Measurements from ENCODE around the gene GAS6.

GAS6 gene

GRCh38 chr13:113845055-113845454, 18.8 kb downstream of the GAS6 start:
- H3K9me2 ChIP-seq (replicated peaks; ENCODE audit: insufficient read depth, low read length): no peaks in the 10 kb centered on the region
- H3K79me2 ChIP-seq (ENCODE audit: insufficient read depth, low read length): no peaks in the 10 kb centered on the region
- H3K9me3 ChIP-seq (ENCODE audit: insufficient read depth, low read length): no peaks in the 10 kb centered on the region
- H3F3A ChIP-seq (ENCODE audit: insufficient read depth): no peaks in the 10 kb centered on the region
- H4K20me1 ChIP-seq (ENCODE audit: low read depth, low read length): no peaks in the 10 kb centered on the region
- H2AFZ ChIP-seq (ENCODE audit: low read depth, low read length, severe bottlenecking): no peak overlapping the region
- no peaks in the 10 kb centered on the region for H3K36me3 ChIP-seq (ENCODE audit: low read length)
- no peaks in the 10 kb centered on the region for H3K27me3 ChIP-seq (ENCODE audit: low read length)
- no peak overlapping the region for H3K27ac ChIP-seq (ENCODE audit: low read depth, low read length)
- TF ChIP-seq EZH2phosphoT487 (conservative IDR thresholded peaks at IDR 0.05; ENCODE audit: low read length) (no peak), CTCF (IDR thresholded peaks at IDR 0.05; ENCODE audit: insufficient read depth, low read length, poor library complexity, severe bottlenecking) (no peak)
- no peak overlapping the region for H3K9ac ChIP-seq (ENCODE audit: low read length)
- no peak overlapping the region for H3K4me3 ChIP-seq (ENCODE audit: insufficient read depth, low read length, poor library complexity, severe bottlenecking)
- no peak overlapping the region for H3K4me2 ChIP-seq (ENCODE audit: low read depth, low read length, poor library complexity, severe bottlenecking)

DNA sequence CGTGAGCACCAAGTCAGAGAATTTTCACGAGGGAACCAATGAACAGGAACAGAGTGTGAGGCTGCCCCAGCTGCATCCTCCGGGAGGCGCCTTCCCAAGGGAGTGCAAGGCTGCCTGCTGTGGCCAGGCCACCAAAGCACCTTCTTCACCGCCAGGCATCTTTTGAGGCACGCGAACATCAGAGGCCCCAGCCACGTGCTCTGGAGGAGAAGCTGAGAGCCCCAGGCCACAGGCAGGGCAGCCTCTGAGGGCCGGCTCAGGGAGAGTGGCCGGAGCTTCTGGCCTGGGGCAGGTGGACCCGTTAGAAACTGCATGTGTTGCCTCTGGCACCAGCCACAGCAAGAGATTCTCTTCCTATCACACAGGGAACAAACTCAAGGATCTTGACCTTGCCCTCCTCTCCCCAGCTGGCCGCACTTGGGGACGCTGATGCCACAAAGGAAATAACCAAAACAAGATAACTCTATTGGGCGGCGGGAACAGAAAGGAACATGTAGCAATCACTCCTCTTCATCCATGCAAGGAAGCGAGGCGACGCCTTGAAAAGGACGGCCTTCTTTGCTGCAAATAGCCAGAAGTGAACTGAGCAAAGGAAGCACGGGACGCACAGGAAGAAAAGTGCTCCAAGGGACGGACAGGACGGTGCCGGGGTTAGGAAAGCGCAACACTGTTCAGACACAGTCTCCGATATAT, 19.9 kb downstream of the GAS6 start:
- Histone ChIP-seq H3K27ac (ENCODE audit: low read depth, low read length) (no peak overlapping the region), H3K4me3 (ENCODE audit: insufficient read depth, low read length, poor library complexity, severe bottlenecking) (no peak overlapping the region), H3K36me3 (ENCODE audit: low read length) (no peaks in the 10 kb centered on the region), H3K27me3 (ENCODE audit: low read length) (no peaks in the 10 kb centered on the region), H3K9ac (ENCODE audit: low read length) (no peak overlapping the region), H3K9me2 (replicated peaks; ENCODE audit: insufficient read depth, low read length) (no peaks in the 10 kb centered on the region), H3K79me2 (ENCODE audit: insufficient read depth, low read length) (no peaks in the 10 kb centered on the region), H3K9me3 (ENCODE audit: insufficient read depth, low read length) (no peaks in the 10 kb centered on the region), H2AFZ (ENCODE audit: low read depth, low read length, severe bottlenecking) (no peak overlapping the region), H3F3A (ENCODE audit: insufficient read depth) (no peaks in the 10 kb centered on the region), H4K20me1 (ENCODE audit: low read depth, low read length) (no peaks in the 10 kb centered on the region), H3K4me2 (ENCODE audit: low read depth, low read length, poor library complexity, severe bottlenecking) (no peak overlapping the region)
- TF ChIP-seq CTCF (IDR thresholded peaks at IDR 0.05; ENCODE audit: insufficient read depth, low read length, poor library complexity, severe bottlenecking): no peak
- TF ChIP-seq EZH2phosphoT487 (conservative IDR thresholded peaks at IDR 0.05; ENCODE audit: low read length): no peak

DNA sequence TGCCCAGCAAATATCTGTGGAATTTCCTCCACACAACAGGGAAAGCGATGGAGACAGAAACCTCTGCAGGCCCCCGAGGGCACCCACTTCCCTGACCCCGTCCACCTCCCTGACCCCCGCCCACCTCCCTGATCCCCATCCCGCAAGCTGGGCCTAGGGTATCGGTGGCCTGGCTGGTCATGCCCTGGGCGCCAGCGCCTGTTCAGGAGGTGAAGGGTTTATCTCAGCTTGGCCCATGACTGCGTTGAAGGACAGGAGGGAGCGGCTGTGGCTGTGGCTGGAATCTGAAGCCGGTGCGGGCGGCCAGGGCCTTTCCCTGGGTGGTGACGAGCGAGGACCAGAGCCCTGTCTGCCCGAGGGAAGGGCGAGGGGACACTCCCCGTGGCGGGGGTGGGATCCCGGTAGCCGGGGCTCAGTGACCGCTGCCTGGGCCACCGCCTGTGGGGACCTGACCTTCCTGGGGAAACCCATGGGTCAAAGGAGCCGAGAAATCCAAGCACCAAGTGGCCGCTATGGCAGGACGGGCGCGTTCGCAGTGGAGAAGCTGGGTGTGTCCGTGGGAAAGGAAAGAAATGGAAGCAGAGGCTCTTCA, 20.7 kb downstream of the GAS6 start:
- H3K27me3 ChIP-seq (ENCODE audit: low read length): no peaks in the 10 kb centered on the region
- no peak overlapping the region for H3K9ac ChIP-seq (ENCODE audit: low read length)
- TF ChIP-seq CTCF (IDR thresholded peaks at IDR 0.05; ENCODE audit: insufficient read depth, low read length, poor library complexity, severe bottlenecking) (no peak), EZH2phosphoT487 (conservative IDR thresholded peaks at IDR 0.05; ENCODE audit: low read length) (no peak)
- H3K9me2 ChIP-seq (replicated peaks; ENCODE audit: insufficient read depth, low read length): no peaks in the 10 kb centered on the region
- H3K9me3 ChIP-seq (ENCODE audit: insufficient read depth, low read length): no peaks in the 10 kb centered on the region
- no peaks in the 10 kb centered on the region for H3K36me3 ChIP-seq (ENCODE audit: low read length)
- no peaks in the 10 kb centered on the region for H3F3A ChIP-seq (ENCODE audit: insufficient read depth)
- no peaks in the 10 kb centered on the region for H3K79me2 ChIP-seq (ENCODE audit: insufficient read depth, low read length)
- H3K27ac ChIP-seq (ENCODE audit: low read depth, low read length): no peak overlapping the region
- H3K4me2 ChIP-seq (ENCODE audit: low read depth, low read length, poor library complexity, severe bottlenecking): no peak overlapping the region
- no peak overlapping the region for H2AFZ ChIP-seq (ENCODE audit: low read depth, low read length, severe bottlenecking)
- H3K4me3 ChIP-seq (ENCODE audit: insufficient read depth, low read length, poor library complexity, severe bottlenecking): no peak overlapping the region
- no peaks in the 10 kb centered on the region for H4K20me1 ChIP-seq (ENCODE audit: low read depth, low read length)

Measured in SU-DHL-6 (cell line).